Central memory CD8-positive, alpha-beta T cell (primary cell): ENCODE measurements around the gene TYW1.
"Not testable (repeated sequence)": the region's sequence is repeated elsewhere in the genome, so short reads cannot be mapped to it uniquely, and the experiment has no call there.

Source experiments
- ATAC-seq: fragments of 150-1000 bp; cut with Tn5 transposase; replicated peaks from 2 replicates; pipeline ENCODE4 v1.10.0; 2022; ENCODE audit warnings: mild to moderate bottlenecking, moderate FRiP score, moderate number of reproducible peaks; ENCODE audit not compliant: poor library complexity, severe bottlenecking; ENCODE audit errors: extremely low read depth
- DNase-seq, 2 donors: peaks; one replicate each; pipeline ENCODE4 v3.0.0; 2021; ENCODE audit warnings: low spot score in 2 of 2
- H3K27ac Mint-ChIP-seq: one replicate; pipeline ENCODE4 v1.8.0; 2022; ENCODE audit warnings: low read depth, mild to moderate bottlenecking, moderate library complexity, mixed read lengths
- H3K27me3 Mint-ChIP-seq: one replicate; pipeline ENCODE4 v1.8.0; 2022; ENCODE audit warnings: mixed read lengths
- H3K36me3 Mint-ChIP-seq: one replicate; pipeline ENCODE4 v1.8.0; 2022; ENCODE audit warnings: mild to moderate bottlenecking, moderate library complexity, mixed read lengths; ENCODE audit not compliant: insufficient read depth
- H3K4me1 Mint-ChIP-seq: one replicate; pipeline ENCODE4 v1.8.0; 2022; ENCODE audit warnings: mixed read lengths
- H3K4me3 Mint-ChIP-seq: one replicate; pipeline ENCODE4 v1.8.0; 2022; ENCODE audit warnings: mild to moderate bottlenecking, moderate library complexity, mixed read lengths
- H3K9me3 Mint-ChIP-seq: one replicate; pipeline ENCODE4 v1.8.0; 2022; ENCODE audit warnings: mixed read lengths

The TYW1 gene

GRCh38 chr7:67192889-67193613 lies 196.4 kb downstream of the TYW1 start:
- ATAC-seq, H3K27me3 Mint-ChIP-seq, H3K36me3 Mint-ChIP-seq, DNase-seq, H3K9me3 Mint-ChIP-seq: not testable (repeated sequence)
- Mint-ChIP-seq H3K4me1 (peaks cover 34% of the 10 kb centered on the region), H3K4me3 (peak overlapping the region; percentile 21), H3K27ac (peak overlapping the region; percentile 21)

GRCh38 chr7:67196176-67196575 lies 199.5 kb downstream of the TYW1 start:
- H3K9me3 Mint-ChIP-seq, H3K27me3 Mint-ChIP-seq, ATAC-seq, DNase-seq, H3K4me3 Mint-ChIP-seq, H3K36me3 Mint-ChIP-seq, H3K27ac Mint-ChIP-seq: not testable (repeated sequence)
- H3K4me1 Mint-ChIP-seq = peaks cover 21% of the 10 kb centered on the region

GRCh38 chr7:67198865-67199526 lies 202.4 kb downstream of the TYW1 start:
- H3K27ac Mint-ChIP-seq, H3K9me3 Mint-ChIP-seq, DNase-seq, H3K36me3 Mint-ChIP-seq, H3K27me3 Mint-ChIP-seq, ATAC-seq, H3K4me1 Mint-ChIP-seq, H3K4me3 Mint-ChIP-seq: not testable (repeated sequence)

GRCh38 chr7:67205772-67206171 lies 209.1 kb downstream of the TYW1 start:
- H3K9me3 Mint-ChIP-seq, H3K27me3 Mint-ChIP-seq, DNase-seq, H3K27ac Mint-ChIP-seq, ATAC-seq, H3K4me3 Mint-ChIP-seq: not testable (repeated sequence)
- peaks cover 16% of the 10 kb centered on the region for H3K36me3 Mint-ChIP-seq
- H3K4me1 Mint-ChIP-seq = peaks cover 13% of the 10 kb centered on the region

- DNase-seq (no peak), ATAC-seq (no peak)
- H3K27me3 Mint-ChIP-seq = no peaks in the 10 kb centered on the region
- peaks cover 13% of the 10 kb centered on the region for H3K4me1 Mint-ChIP-seq
- no peak overlapping the region for H3K4me3 Mint-ChIP-seq
- no peaks in the 10 kb centered on the region for H3K9me3 Mint-ChIP-seq
- H3K36me3 Mint-ChIP-seq = peaks cover 16% of the 10 kb centered on the region
- H3K27ac Mint-ChIP-seq = no peak overlapping the region
Observed at GRCh38 chr7:67206452-67206851, 209.8 kb downstream of the TYW1 start.

GRCh38 chr7:67208656-67209055 lies 212.0 kb downstream of the TYW1 start:
- not testable (repeated sequence) for H3K27ac Mint-ChIP-seq, H3K9me3 Mint-ChIP-seq, ATAC-seq, H3K4me3 Mint-ChIP-seq, DNase-seq, H3K27me3 Mint-ChIP-seq
- Mint-ChIP-seq H3K36me3 (peaks cover 14% of the 10 kb centered on the region), H3K4me1 (peaks cover 13% of the 10 kb centered on the region)

- ATAC-seq (no peak), DNase-seq (no peak)
- H3K27me3 Mint-ChIP-seq = no peaks in the 10 kb centered on the region
- H3K4me1 Mint-ChIP-seq = peaks cover 13% of the 10 kb centered on the region
- H3K9me3 Mint-ChIP-seq = no peaks in the 10 kb centered on the region
- H3K36me3 Mint-ChIP-seq = peaks cover 11% of the 10 kb centered on the region
- no peak overlapping the region for H3K4me3 Mint-ChIP-seq
- no peak overlapping the region for H3K27ac Mint-ChIP-seq
Observed at GRCh38 chr7:67209256-67209655, 212.6 kb downstream of the TYW1 start.

- ATAC-seq (no peak), DNase-seq (no peak)
- peaks cover 7% of the 10 kb centered on the region for H3K36me3 Mint-ChIP-seq
- H3K27me3 Mint-ChIP-seq = no peaks in the 10 kb centered on the region
- H3K27ac Mint-ChIP-seq = no peak overlapping the region
- H3K4me3 Mint-ChIP-seq = no peak overlapping the region
- H3K4me1 Mint-ChIP-seq = peaks cover 20% of the 10 kb centered on the region
- H3K9me3 Mint-ChIP-seq = no peaks in the 10 kb centered on the region
Observed at GRCh38 chr7:67210567-67210966, 213.9 kb downstream of the TYW1 start.

GRCh38 chr7:67211650-67212330 lies 215.2 kb downstream of the TYW1 start:
- H3K27me3 Mint-ChIP-seq, H3K4me3 Mint-ChIP-seq, H3K9me3 Mint-ChIP-seq, DNase-seq, H3K27ac Mint-ChIP-seq, H3K36me3 Mint-ChIP-seq, ATAC-seq: not testable (repeated sequence)
- H3K4me1 Mint-ChIP-seq = peaks cover 18% of the 10 kb centered on the region

- ATAC-seq, H3K27ac Mint-ChIP-seq: not testable (repeated sequence)
- H3K4me1 Mint-ChIP-seq = peaks cover 11% of the 10 kb centered on the region
Observed at GRCh38 chr7:67213038-67213437, 216.4 kb downstream of the TYW1 start.

GRCh38 chr7:67223551-67223950 lies 226.9 kb downstream of the TYW1 start:
- DNase-seq, H3K27me3 Mint-ChIP-seq, H3K27ac Mint-ChIP-seq, H3K9me3 Mint-ChIP-seq, H3K36me3 Mint-ChIP-seq, ATAC-seq, H3K4me1 Mint-ChIP-seq, H3K4me3 Mint-ChIP-seq: not testable (repeated sequence)

More at GRCh38 chr7:67213038-67213437, 216.4 kb downstream of the TYW1 start:
- not testable (repeated sequence) for DNase-seq, H3K27me3 Mint-ChIP-seq, H3K36me3 Mint-ChIP-seq, H3K9me3 Mint-ChIP-seq, H3K4me3 Mint-ChIP-seq

GRCh38 chr7:67226340-67226907 lies 229.8 kb downstream of the TYW1 start:
- H3K27ac Mint-ChIP-seq, ATAC-seq, H3K4me3 Mint-ChIP-seq, H3K9me3 Mint-ChIP-seq, DNase-seq, H3K27me3 Mint-ChIP-seq, H3K4me1 Mint-ChIP-seq: not testable (repeated sequence)
- peaks cover 12% of the 10 kb centered on the region for H3K36me3 Mint-ChIP-seq
